GM18873 (cell line): ENCODE data around the gene ESF1.
A peak's percentile ranks its signal among the peaks of the same experiment; 100 is the strongest.

Experiments used
- ATAC-seq: cut with Tn5 transposase; IDR thresholded peaks from one replicate; pipeline ENCODE4 v1.9.1; 2021; ENCODE audit warnings: mild to moderate bottlenecking, moderate library complexity, moderate number of reproducible peaks; ENCODE audit not compliant: unreplicated experiment, low FRiP score

Gene ESF1

DNA sequence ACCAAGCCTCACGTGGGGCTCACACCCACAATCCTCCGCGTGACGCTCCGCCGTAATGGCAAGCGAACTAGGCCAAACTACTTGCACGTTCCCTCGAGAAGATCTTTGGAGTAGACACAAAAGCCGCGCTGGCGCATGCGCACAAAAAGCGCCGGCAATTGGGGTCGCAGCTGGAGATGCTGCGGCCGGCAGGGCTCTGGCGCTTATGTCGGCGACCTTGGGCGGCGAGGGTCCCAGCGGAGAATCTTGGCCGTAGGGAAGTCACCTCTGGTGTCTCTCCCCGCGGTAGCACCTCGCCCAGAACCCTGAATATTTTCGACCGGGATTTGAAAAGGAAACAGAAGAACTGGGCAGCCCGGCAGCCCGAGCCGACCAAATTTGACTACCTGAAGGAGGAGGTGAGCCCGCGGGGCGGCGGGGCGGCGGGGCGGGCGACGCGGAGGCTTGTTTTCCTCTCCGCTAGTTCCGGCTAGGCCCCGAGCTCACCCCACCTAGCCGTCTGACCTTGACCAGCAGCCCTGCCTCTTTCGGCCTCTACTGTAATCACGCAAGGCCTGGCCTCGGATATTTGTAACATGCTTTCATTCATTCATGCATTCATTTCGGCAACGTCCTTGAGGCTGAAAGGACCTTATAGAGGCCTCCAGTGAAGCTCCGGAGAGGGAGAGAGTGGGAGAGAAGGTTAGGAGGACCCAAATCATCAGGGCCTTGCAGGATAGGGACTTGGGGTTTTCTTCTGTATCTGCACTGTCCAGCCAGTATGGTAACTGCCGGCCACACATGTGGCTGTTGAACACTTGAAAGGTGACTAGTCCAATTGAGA is at the start of gene ESF1, which contains the start of gene NDUFAF5:
Gene ESF1 (minus strand): TSS at position 27 of the 823 bp plus-strand sequence. CDS start 1,779 bp downstream, outside the sequence.
Gene NDUFAF5 (plus strand): TSS at position 136 of the 823 bp plus-strand sequence. CDS start 41 bp downstream, at position 177.
- ATAC-seq, result peak; percentile 99

- no peak for ATAC-seq
These were observed 46.8 kb upstream of the ESF1 start for GRCh38 chr20:13831476-13831875.

DNA sequence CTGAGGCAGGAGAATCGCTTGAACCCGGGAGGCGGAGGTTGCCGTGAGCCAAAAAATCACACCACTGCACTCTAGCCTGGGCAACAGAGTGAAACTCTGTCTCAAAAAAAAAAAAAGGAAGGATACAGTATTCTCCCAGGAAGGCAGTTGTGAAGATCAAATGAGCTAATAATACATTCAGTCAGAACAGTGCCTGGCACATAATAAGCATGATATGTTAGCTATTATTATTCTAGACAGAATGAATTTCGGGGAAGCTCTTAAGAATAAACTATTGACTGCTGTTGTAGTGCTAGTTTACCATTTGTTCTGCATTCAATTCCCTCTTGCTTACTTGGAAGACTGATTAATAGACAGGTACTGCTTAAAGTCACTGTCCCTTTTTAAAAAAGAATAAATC is 40.7 kb upstream of the ESF1 start:
- no peak for ATAC-seq

GRCh38 chr20:13824459-13824858 is 39.7 kb upstream of the ESF1 start:
- ATAC-seq, result no peak

- ATAC-seq, result no peak
These were observed 37.7 kb upstream of the ESF1 start for GRCh38 chr20:13822459-13822858.

DNA sequence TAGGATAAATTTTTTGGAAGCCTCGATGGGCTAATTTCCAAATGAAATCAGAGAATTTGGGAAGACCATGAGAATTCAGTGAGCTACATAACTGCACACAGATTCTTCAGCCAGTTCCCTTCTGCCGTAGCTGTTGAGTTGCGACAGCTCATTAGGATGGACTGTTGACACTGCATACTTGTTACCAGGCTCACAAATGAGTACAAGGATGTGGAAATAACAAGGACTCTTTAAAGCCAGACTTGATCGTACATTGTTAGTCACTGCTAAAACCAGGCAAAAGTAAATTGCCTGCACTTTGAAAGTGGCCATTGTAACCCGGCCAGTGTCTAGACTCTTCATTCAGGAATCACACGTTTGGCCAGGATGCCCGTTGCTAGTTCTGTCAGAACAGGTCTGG is 37.2 kb upstream of the ESF1 start:
- ATAC-seq, result no peak

DNA sequence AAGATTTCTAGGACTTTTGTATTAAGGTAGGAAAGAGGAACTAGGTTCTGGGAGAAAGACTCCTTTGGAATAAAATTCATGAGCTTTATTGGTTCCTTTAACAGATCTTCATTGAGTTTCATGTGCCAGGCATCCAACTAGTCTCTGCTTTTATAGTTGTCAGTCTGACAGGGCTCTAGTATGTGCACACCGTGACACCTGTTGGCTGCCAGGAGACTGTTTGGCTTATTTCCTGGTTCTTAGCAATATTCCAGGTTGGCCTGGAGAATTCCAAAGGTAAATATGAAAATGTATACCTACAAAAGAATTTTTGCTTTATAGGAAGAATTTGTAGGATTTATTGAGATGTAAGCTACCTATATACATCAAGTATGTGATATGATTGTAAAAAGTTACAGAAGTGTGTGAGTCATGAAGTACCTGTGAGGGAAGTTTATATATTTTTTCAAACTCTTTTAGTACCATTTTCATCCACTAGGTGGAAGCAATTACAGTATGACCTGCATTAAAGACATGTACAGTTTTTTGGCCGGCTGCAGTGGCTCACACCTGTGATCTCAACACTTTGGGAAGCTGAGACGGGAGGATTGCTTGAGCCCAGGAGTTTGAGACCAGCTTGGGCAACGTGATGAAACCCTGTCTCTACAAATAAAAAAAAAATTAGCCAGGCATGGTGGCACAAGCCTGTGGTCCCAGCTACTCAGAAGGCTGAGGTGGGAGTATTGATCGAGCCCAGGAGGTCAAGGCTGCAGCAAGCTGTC is 35.3 kb upstream of the ESF1 start:
- peak; percentile 82 for ATAC-seq

GRCh38 chr20:13817342-13817741 is 32.6 kb upstream of the ESF1 start:
- ATAC-seq, result no peak

DNA sequence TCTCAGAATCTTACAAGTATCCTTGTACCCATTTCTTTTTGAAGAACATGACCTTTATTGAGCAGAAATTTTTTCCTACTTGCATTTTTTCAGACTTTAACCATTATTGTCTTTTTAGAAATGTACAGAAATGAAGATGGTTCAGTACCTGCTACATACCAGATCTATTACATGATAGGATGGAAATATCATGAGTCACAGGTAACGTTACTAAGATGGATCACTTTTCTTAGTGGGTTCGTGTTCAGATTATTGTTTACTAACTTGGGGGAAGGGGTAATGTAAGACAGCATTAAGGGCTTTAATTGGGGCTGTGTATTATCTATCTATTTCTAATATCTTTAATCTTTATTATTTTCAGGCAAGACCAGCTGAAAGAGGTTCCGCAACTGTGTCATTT is 32.0 kb upstream of the ESF1 start:
- ATAC-seq, result no peak

GRCh38 chr20:13814672-13815071 is 30.0 kb upstream of the ESF1 start:
- ATAC-seq, result no peak

GRCh38 chr20:13813910-13814309 is 29.2 kb upstream of the ESF1 start:
- no peak for ATAC-seq

DNA sequence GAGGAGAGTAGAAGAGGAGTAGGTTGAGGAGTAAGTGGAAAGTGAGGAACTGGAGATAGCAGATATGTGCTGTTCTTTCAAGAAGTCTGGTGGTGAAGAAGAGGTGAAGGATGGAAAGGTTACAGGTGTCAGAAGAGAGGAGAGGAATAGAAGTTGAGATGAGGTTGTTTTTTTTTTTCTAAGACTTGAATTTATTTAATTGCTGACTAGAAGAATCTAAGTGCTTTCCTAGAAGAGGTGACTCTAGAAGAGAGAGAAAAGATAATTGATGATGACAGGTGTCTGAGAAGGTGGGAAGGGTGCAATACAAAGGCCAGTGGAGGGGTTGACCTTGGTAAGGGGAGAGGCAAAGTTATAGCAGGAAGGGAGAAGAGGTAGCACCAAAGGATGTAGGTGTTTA is 25.7 kb upstream of the ESF1 start:
- no peak for ATAC-seq

DNA sequence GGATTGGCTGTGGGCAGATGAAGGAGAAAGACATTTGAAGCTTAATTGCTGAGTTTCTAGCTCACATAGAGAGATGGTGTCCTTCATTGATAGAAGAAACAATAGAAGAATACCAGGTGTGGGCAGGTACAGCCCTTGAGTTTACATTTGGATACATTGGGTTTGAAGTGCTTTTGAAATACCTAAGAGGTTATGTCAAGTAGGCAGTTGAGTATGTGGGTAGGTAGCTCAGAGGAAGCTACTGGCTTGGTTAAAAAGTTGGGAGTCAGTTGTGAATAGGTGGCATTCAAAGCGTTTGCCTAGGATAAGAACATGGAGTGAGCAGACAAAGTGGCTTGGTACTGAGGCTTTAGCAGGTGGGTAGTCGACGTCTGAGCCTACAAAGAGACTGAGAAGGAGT is 25.1 kb upstream of the ESF1 start:
- ATAC-seq, result no peak

DNA sequence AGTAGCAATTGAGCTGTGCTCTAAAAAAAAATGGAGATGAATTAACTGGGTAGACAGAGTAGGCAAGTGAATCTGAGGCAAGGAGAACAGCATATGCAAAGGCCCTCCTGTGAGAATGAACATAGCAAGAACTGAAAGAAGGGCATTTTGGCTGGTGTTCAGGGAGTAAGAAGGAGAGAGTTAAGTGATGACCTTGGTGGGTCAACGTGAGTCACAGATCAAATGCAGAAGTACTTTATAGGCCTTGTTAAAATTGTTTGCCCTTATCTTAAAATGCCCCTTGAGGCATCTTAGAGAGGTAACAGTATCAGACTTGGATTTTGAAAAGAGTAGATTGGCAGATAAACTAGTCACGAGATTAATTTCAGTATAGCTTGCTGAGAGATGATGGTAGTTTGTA is 24.7 kb upstream of the ESF1 start:
- ATAC-seq, result no peak

- ATAC-seq, result no peak
These were observed 16.0 kb upstream of the ESF1 start for GRCh38 chr20:13800728-13801134.

- no peak for ATAC-seq
These were observed 15.3 kb upstream of the ESF1 start for GRCh38 chr20:13799974-13800373.

GRCh38 chr20:13799040-13799439 is 14.3 kb upstream of the ESF1 start:
- no peak for ATAC-seq

- no peak for ATAC-seq
These were observed 9.9 kb upstream of the ESF1 start for GRCh38 chr20:13794667-13795066.

DNA sequence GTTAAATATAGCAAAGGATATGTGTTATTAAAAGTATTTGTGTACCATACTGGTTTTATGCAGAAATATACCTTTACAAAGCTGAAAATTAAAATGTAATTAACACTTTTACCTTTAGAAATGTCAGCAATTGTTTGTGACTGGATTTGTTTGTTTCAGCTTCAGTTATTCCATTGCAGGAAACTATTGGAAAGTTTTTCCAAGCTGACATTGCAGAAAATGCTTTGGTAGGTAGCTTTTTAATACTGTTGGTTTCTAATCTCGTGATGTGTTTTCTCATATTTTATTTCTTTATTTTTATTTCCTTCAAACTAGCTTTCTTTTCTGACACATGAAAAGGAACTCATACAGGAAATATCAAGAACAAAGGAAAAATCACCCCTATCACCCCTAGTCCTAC is 8.3 kb upstream of the ESF1 start:
- no peak for ATAC-seq

DNA sequence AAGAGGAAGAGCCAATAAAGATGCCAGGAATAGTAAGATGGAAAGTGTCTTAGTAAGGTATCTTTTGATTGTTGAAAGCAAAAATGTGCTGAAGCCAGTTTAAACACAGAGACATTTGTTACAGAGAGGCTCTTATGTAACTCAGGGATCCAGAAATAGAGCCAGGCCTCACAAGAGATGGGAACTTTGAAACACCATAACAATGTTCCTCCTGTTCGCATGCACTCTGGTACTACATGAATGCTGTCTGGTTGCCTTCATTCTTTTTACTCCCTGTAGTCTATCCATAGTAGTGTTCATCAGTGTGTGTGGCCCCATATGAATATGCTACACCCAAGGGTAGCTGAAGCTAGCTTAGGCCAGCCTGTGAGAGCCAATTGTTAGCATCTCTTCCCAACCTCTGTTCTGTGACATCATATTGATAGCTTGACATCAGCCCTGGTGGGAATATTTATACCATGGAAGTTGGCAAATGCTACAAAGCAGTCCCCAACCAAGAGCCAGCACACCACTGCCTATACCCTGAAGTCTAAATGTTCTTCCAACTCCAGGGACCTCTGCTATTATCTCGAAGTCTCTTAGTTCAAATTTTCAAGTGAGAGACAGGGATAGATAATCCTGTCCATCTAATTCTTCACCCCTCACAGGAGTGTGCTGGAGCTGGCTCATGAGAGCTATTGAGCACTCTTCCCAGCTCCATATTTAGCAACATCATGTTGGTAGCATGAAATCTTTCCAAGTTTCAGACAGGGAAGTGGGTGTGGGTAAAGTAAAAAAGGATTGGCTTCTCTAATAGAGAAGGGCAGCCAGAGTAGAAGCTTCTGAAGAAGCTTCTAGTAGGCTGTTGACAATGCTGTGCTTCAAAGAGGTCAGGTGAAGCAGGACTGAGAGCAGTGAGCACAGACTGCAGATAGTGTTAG is 7.1 kb upstream of the ESF1 start:
- no peak for ATAC-seq

- ATAC-seq, result no peak
These were observed 6.0 kb upstream of the ESF1 start for GRCh38 chr20:13790708-13791107.
